BE2C (cell line): Measurements from ENCODE around the gene P4HA1.

Experiments
- DNase-seq: peaks from one replicate; pipeline ENCODE4 v3.0.0-alpha.2; 2020
- H3K27me3 ChIP-seq: fragments of 250-450 bp; sonication (Bioruptor Pico); 2 replicates; pipeline ENCODE4 v1.5.1; 2020; ENCODE audit warnings: mild to moderate bottlenecking
- H3K36me3 ChIP-seq: fragments of 250-450 bp; sonication (Bioruptor Pico); 2 replicates; pipeline ENCODE4 v1.5.1; 2020; ENCODE audit warnings: mild to moderate bottlenecking
- H3K4me1 ChIP-seq: fragments of 250-450 bp; sonication (Bioruptor Pico); 2 replicates; pipeline ENCODE4 v1.5.1; 2020
- H3K4me3 ChIP-seq: 2 replicates; pipeline ENCODE4 v1.5.1; 2011; ENCODE audit warnings: low read depth, low read length
- H3K9me3 ChIP-seq: fragments of 250-450 bp; sonication (Bioruptor Pico); 2 replicates; pipeline ENCODE4 v1.5.1; 2020
- CTCF ChIP-seq: IDR thresholded peaks from 2 replicates; pipeline ENCODE4 v1.5.1; 2012; ENCODE audit warnings: mild to moderate bottlenecking, low read depth, low read length

P4HA1 gene

DNA sequence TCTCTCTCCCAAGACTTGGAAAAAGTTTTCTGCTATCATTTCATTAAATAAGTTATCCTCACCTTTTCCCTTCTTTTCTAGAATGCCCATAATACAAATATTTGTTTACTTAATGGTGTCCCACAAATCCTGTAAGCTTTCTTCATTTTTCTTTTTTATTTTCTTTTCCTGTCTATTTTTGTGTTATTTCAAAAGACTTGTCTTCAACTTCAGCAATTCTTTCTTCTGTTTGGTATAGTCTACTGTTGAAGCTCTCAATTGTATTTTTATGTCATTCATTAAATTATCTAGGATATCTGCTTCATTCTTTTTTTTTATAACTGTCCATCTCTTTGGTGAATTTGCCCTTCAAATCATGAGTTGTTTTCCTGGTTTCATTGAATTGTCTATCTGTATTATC, 117.0 kb downstream of the P4HA1 start:
- Histone ChIP-seq H3K4me3 (no peak overlapping the region), H3K4me1 (no peaks in the 10 kb centered on the region), H3K27me3 (no peaks in the 10 kb centered on the region; the same call in 1 of the 2 replicates), H3K36me3 (no peaks in the 10 kb centered on the region), H3K9me3 (peaks cover 3% of the 10 kb centered on the region; the same call in 1 of the 2 replicates)
- TF ChIP-seq CTCF, result no peak
- DNase-seq, result no peak

- no peak for DNase-seq
- Histone ChIP-seq H3K4me3 (no peak overlapping the region), H3K27me3 (no peaks in the 10 kb centered on the region), H3K9me3 (peaks cover 3% of the 10 kb centered on the region; the same call in 1 of the 2 replicates), H3K4me1 (no peaks in the 10 kb centered on the region), H3K36me3 (no peaks in the 10 kb centered on the region)
- TF ChIP-seq CTCF, result no peak
Measured at GRCh38 chr10:72976886-72977285, 119.8 kb downstream of the P4HA1 start.
